H4 (cell line): Measurements from ENCODE around the gene FIBIN. TPM values are rescaled to one million over a fixed set of nuclear protein-coding genes. Genes with fewer than 3 reads are reported as not detected.
"Not testable (repeated sequence)": the region's sequence is repeated elsewhere in the genome, so short reads cannot be mapped to it uniquely, and the experiment has no call there.

Experiments
- DNase-seq: peaks from one replicate; pipeline ENCODE4 v3.0.0-alpha.2; 2015; ENCODE audit warnings: low spot score
- total RNA-seq: library from RNA; depleted of rRNA; stranded (reverse); fragments of >200 nt; shearing (Covaris generic); gene quantifications from 2 replicates; pipeline ENCODE4 v1.2.3, GENCODE V29; 2014; rRNA removed

The FIBIN gene
- total RNA-seq: 5.7 and 7.4 TPM in 2 replicates

DNA sequence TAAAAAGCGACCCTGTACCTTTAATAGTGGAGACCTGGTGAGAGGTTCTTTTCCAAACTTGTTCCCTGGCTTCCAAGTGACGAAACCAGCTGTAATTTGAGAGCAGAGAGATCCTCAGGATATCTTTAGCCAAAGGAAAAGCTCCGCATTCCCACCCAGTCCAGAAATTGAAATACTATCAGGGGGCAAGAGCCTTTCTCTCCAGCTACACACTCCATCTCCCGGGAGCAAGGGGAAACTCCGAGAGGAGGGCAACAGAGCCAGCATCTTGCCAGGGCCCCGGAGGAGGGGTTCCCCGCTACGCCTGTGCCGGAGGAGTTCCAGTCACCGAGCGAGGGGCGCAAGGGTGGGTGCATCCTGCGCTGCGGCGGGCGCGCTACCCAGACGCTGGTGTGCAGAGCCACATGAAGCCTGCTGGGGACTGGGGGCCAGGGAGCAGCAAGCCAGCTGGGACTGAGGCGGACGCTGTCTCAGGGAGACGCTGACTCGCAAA is at the start of gene FIBIN:
Gene FIBIN (plus strand): TSS at position 148 of the 493 bp plus-strand sequence. CDS start 415 bp downstream, outside the sequence.
- peak; percentile 37 for DNase-seq

DNA sequence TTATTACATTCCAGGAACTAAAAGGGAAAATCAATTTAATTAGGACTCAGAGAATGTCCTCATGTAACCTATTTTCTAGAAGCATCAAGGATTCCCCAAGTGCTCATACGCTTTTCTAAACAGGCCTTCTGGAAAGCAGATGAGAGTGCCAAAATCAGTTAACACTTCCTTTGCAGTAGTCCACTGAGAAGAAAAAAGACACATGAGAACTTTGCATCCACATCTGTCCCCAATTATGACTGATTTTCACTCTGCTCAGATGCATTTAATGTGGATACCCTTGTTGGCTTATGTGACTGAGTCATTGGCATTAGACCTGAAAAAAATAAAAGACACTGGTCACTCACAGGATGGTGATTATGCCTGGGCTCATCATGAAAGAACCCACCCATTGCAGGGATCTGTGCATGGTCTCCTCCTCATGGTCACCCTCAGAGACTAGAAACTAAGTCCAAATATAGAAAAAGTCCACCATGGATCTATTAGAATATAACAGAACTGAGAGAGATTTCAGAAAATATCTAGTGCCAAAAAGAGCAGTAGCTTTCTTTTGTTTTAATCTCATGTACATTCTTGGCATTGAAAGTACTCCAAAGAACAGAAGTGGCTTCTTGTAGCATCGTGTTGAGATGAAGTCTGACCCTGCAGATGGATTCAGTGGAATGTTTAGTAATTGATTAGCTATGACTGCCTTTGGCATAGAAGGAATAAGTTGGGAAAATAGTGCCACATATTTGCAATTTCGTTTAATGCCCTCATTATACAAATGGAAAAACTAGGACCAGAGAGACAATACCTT is 48.8 kb upstream of the FIBIN start:
- DNase-seq: peak; percentile 22

DNA sequence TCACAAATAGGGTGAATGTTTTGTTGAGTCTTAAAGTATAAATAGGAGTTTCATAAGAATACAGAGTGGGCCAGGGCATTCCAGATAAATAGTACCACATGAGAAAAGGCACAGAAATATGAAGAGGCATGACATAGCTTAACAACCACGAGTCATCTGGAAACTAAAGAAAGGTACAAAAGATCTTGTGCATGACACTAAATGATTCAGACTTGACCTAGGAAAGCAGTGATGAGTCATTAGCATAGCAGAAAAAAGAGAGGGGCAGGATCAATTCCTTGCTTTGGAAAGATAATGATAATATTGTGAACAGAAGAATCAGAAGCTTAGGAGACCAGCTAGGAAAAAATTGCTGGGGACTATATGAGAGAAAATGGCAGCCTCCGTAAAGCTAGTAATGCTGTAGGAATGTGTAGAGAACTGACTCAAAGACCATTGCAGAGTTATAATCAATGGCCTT is 47.6 kb upstream of the FIBIN start:
- no peak for DNase-seq

DNA sequence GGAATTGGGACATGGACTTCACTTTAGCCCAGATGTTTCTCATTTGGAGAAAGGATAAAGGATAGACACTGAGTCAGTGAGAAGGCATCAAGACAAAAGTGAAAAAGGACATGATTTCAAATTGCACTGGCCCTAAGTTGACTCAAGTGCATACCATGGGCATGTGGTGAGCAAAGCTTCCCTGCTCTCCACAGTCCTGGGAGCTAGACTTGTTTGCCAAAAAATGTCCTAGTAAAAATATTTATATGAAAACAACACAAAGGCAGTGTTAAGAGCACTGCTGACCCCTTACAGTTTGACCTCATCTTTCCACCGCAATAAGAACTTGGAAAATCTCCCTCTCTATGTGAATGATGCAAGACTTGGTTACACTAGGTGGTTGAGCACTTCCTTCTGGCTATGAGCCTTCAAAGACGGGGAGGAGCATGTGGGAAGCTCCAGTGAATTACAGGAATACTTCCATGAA is 46.5 kb upstream of the FIBIN start:
- DNase-seq: peak; percentile 99

DNA sequence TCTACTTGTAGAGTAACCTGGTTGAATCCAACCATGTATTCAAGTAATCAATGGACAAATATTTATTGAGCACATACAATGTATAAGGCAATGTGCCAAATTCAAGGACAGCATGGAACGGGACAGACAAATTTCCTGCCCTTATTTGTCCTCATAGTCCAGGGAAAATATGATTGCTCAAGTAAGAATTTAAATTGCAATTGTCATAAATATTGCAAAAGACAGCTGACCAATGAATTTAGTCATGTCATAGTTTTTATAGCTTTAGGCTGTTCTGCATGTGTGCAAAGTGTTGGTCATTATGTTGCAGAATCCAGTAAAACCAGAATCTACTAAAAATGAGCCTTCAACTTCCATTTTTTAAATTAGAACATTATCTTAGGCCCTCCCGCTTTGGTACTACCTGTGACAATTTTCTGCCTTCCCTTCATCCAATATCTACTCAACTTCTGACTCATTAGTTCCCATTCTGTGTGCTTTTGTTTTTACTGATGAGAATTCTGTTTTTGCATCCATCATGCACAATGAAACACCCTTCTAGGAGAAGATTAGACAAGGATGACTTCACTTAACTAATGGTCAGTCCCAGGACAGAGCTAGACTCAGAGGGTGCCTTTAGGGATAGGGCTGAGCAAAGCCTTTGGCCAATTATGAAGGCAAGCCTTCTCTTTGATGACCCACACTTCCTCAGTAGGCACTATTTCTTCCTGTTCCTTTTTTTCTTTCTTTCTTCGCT is 45.8 kb upstream of the FIBIN start:
- DNase-seq: no peak

DNA sequence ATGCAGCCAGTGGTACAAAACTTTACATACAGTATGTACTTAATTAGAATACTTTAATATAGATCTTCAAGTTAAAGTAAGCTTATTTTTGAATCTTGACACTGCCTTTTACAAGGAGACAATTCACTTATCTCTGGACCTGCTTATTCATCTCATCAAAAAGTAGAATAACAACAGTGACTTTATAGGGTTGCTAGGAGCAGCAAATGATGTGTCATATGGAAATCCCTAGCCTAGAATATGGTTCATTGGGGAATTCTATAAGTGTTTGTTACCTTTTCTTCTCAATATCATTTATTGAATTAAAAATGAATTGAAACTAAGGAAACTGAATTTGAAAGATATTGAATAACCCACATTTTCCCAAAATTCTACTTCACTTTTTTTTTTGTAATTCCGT is 45.0 kb upstream of the FIBIN start:
- no peak for DNase-seq

DNA sequence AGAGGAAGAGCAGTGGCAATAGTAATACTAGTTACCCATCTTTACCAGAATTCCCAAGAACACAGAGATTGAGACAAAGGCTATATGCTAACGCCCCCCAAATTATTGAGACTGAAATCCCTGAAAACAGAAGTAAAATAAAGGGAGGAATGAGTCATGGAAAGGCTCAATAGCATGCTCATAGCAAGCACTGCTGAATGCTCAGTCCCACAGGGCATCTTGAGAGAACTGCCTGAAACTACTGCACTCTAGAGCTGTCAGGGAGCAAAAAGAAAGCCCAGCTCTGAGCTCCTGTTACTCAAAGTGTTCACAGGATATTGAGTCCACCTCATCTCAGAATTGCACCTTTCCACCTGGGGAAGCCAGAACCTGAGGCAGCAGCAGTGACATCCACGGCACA is 44.1 kb upstream of the FIBIN start:
- DNase-seq: no peak

DNA sequence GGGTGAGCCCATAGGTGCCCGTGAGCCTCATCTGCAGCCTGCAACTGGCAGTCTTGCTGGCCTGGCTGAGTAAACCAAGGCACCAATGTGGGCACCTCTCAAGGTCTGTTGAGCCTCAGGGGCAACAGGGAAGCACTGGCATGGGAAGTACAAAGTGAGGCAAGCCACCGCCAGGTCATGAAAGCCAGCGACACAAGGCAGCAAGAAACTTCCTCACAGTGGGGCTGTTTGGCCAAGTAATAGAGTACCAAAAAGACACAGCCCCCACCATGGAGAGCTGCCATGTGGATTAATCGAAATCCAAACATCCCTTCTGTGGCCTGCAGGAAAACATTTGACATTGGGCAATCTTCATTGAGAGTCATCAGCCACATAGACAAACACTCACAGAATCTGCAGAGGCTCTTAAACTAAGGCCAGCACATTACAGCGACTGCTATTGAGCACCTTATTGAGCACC is 43.6 kb upstream of the FIBIN start:
- peak; percentile 72 for DNase-seq

DNA sequence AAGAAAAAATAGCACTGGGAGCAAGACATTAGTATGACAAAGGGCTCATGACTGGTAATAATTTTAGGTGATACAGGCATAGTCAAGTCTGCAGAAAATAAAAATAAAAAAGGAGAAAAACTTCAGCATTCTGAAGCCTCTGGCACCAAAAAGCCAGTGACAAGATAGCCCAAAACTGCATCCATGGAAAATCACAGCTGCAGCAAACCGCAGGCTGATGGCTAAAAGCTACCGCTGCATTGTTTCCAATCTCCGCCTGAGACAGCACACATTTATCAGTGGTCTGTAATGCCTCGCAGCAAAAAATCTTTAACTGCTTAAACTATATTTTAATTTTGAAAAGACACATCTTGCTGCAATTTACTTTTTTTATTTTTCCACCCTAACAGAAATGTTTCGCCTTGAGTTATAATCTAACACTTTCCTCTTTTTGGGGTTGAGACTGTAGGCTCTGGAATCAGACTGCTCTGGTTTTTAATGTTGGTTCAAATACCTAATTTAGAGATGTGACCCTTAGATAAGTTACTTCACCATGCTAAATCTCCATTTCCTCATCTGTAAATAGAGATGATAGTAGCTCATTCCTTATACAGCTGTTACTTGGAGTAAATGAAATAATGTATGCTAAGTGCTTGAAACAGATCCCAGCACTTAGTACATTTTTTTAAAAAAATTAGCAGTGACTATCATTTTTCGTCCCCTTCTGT is 42.0 kb upstream of the FIBIN start:
- DNase-seq: no peak

DNA sequence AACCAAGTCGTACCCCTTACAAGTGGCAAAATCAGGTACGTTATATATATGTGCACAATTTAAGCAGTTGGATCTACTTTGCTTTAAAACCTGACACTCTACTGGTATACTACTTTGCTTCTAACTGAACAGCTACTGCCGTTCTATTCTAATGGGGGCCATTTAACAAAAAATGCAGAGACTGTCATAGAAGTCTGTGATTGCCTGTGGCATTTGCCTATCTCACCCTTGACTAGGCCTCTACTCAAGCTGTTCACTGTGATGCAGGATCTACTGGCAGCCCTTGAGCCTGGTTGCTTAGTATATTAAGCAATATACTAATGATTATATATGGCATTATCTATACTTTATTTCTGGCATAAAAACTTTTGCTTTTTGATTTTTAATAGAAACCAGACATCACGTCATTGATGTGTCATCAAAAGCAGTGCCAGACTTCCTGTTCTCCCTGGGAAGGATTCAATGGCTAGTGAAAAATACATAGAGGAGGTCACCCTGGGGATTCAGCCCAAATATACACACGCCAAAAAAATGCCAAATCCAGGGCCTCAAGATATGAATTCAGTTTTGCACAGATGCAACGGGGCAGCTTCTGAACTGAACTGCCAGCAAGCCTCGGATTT is 40.0 kb upstream of the FIBIN start:
- DNase-seq: no peak

DNA sequence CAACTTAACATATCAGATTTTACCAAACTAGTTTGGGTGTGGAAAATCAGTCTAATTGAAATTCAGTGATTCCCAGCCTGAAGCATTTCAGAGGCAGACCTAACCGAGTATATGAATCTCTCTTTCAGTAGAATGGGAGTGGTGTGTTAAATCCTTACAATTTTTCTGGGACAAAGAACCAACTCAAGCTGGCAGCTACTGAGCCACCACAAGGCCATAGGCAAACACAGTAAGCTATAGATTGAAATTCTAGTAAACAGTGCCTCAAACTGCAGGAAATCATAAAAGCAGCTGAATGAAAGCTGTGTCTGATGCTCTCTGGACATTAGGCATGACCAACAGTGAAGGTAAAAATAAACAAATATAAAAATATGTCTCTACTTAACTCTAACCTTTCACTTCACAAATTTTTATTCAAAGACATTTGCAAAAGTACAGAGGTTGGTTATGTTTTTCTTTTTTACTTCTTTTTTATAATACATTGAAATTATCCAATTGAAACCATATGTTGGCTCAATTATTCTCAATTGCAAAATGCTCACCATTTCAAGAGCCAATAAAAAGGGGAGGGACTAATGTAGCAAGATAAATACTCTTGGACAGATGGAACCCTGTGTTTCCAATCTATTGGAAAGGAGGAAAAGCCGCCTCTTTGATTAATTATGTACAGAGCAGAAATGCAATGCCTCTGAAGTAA is 35.8 kb upstream of the FIBIN start:
- DNase-seq: no peak

DNA sequence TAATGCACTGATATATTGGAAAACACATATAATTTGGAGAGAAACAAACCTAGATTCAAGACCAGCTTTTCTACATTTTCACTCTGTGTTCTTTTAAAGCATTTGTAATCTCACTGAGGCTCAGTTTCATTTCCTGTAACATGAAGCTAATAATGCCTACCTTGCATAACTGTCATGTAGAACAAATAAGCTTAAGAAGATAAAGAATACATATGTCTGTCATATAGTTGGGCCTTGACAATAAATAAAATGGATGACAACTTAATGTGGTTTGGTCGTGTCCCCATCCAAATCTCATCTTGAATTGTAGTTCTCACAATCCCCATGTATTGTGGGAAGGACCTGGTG is 35.2 kb upstream of the FIBIN start:
- DNase-seq: no peak

DNA sequence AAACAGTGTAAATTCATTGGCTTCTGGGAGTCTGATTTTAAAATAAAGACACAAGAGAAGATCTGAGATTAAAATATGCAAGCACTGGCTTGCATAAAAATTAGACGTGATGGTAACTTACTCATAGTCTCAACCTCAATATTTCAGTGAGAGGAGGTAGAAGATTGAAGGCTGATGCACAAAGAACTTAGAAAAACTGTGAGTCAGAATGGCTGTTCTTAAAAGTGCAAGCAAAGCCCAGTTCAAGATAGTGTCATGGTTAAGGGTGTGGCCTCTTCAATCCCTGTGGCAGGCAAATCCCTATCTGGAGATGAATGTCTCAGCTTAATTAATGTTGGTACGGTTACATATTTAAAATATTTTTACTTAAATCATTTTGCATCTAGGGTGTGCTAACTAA is 33.6 kb upstream of the FIBIN start:
- no peak for DNase-seq

DNA sequence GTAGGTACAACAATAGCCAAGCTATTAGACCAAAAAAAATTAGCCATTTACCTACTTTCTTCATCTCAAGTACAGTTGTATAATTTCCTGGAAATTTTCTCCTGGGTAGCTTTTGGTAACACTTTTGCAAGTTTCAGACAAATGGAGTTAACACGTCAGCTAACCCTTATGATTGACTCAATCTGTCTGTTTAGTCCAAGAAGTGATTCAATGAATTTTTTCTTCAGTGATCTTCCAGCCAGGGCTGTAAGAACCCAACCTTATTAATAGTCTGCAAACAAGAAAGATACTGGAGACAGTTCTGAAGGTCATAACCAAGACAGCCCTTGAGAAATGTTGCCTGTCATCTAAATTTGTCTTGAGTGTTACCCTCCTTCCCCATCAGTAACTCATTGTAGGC is 30.1 kb upstream of the FIBIN start:
- no peak for DNase-seq

DNA sequence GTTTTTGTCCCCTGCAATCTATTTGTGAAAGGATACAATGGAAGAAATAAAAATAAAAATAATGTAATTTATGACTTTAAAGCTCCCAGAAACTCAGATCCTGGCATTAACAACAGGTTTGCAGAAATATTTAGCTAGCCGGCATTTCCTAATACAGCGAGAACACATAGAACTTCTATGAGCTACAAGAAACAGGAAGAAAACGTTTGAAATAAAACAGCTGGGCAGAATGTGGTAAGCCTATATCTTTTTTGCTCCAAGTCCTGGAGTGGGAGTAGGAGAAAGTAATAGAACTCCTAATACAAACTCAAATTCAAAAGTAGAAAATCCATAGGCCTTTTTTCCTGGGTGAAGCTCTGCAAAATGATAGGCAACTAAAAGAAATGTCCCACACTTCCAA is 29.6 kb upstream of the FIBIN start:
- DNase-seq: no peak

DNA sequence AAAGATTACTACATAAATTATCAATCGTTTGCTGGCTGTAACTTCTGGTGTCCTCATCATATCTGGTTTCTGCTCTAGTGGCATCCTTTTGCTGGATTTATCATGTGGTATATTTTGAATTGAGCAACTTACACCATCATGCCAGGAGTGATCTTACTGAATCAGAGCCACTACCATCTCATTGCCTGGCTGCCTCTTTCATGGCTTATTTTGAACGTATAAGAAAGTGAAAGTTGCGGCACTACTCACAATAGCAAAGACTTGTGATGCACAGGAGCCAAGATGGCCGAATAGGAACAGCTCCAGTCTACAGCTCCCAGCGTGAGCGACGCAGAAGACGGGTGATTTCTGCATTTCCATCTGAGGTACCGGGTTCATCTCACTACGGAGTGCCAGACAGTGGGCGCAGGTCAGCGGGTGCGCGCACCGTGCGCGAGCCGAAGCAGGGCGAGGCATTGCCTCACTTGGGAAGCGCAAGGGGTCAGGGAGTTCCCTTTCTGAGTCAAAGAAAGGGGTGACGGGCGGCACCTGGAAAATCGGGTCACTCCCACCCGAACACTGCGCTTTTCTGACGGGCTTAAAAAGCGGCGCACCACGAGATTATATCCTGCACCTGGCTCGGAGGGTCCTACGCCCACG is 28.9 kb upstream of the FIBIN start:
- not testable (repeated sequence) for DNase-seq

DNA sequence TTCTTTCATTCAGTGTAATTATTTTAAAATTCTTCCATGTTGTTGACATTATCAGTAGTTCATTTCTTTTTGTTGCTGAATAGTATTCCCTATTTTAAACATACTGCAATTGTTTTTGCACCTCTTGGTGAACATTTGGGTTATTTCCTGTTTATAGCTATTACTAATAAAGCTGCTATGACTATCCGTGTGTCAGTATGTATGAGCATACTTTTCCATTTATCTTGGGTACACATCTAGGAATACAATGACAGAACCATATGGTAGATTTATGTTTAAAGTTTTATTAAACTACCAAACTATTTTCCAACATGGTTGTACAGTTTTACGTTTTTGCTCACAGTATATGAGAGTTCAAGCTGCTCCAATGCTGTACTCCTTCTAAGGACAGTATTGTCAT is 22.0 kb upstream of the FIBIN start:
- no peak for DNase-seq

DNA sequence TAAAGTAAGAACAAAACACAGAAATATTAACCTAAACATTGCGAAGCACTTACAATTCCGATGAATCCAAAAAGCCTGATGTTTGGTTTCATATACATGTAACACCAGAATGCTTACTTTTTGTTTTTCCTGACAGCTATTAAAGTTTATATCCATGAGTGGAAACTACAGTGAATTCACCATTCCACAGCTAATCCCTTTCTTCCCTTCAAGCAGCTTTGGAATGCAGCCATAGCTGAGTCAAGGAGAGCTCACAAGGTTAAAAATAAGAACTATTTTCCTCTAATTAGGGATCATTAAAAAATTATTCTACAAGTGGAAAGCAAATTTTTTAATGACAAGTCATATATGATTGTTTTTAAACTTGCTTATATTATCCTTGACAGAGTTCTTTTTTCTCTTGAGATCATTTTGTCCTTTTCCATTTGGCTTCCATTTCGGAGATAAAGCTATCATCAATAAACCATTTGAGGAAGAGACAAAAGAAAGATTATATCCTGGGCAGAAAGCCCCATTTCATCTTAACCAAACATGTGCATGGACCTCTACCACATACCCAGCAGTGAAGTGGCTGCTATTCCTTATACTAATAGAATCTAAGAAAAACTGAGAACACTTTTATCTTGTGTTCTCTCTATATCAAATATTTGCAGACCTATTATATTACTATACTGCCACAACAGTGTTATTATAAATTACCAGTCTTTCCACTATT is 19.7 kb upstream of the FIBIN start:
- peak; percentile 31 for DNase-seq

DNA sequence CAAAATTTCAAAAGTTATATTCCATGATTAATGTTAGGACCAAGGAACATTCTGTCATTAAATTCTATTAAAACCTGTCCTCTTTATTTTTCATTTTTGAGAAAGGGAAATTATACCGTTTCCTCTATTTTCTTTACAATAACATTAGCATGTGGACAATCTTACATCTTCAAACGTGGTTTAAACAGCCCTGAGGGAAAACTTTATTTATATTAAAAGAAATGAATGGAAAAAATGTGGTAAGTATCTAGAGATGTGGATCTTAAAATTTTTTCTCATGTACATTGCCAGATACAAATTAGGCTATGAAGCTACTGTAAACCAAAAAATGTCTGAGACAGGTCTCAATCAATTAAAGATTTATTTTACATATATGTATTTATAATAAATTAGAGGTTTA is 18.9 kb upstream of the FIBIN start:
- DNase-seq: no peak

DNA sequence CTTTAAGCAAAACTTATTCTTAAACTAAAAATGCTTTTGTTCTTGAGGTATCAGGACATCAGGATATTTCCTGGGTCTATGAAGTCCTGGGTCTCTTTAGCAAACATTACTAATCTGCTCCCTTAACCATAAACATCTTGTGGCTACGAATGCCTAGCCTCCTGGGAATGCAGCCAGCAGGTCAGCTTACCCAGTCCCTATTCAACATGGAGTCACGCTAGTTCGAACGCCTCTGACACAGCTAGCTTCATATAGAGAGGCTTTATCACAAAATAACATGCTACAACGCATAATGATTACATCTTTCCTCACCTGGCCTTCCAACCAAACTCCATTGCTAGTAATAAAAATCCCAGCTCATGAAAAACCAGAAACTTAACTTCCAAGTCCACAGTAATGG is 17.5 kb upstream of the FIBIN start:
- DNase-seq: peak; percentile 96
